Mesendoderm (in vitro differentiated cells): Measurements from ENCODE around the gene HSPB7.
A peak's percentile ranks its signal among the peaks of the same experiment; 100 is the strongest.
"Not testable (repeated sequence)": the region's sequence is repeated elsewhere in the genome, so short reads cannot be mapped to it uniquely, and the experiment has no call there.

Experiments
- DNase-seq: peaks from one replicate; pipeline ENCODE4 v3.0.0; 2013
- H2AK5ac ChIP-seq: 2 replicates; pipeline ENCODE4 v1.6.1; 2013; ENCODE audit warnings: low read length, inconsistent platforms
- H2BK120ac ChIP-seq: 2 replicates; pipeline ENCODE4 v1.6.1; 2013; ENCODE audit warnings: low read depth, mild to moderate bottlenecking, low read length, moderate library complexity, mixed read lengths
- H2BK15ac ChIP-seq: replicated peaks from 2 replicates; pipeline ENCODE4 v1.6.1; 2013; ENCODE audit warnings: low read depth, mild to moderate bottlenecking, moderate library complexity
- H2BK5ac ChIP-seq: 2 replicates; pipeline ENCODE4 v1.6.1; 2013; ENCODE audit warnings: low read length, inconsistent platforms
- H3K18ac ChIP-seq: 2 replicates; pipeline ENCODE4 v1.6.1; 2013; ENCODE audit warnings: mild to moderate bottlenecking, low read length, mixed read lengths
- H3K23ac ChIP-seq: one replicate; pipeline ENCODE4 v1.6.1; 2013; ENCODE audit warnings: low read length
- H3K27ac ChIP-seq: 2 replicates; pipeline ENCODE4 v1.5.1; 2013; ENCODE audit warnings: low read depth, mild to moderate bottlenecking, inconsistent platforms, low read length, moderate library complexity
- H3K27me3 ChIP-seq: 2 replicates; pipeline ENCODE4 v1.6.1; 2013; ENCODE audit warnings: low read length, control low read depth, mild to moderate bottlenecking, inconsistent platforms; ENCODE audit not compliant: insufficient read depth, poor library complexity
- H3K36me3 ChIP-seq: 2 replicates; pipeline ENCODE4 v1.6.1; 2013; ENCODE audit warnings: low read length, inconsistent platforms; ENCODE audit not compliant: control insufficient read depth, insufficient read depth
- H3K4ac ChIP-seq: one replicate; pipeline ENCODE4 v1.6.1; 2013; ENCODE audit warnings: low read depth, mild to moderate bottlenecking, low read length, moderate library complexity
- H3K4me1 ChIP-seq: 2 replicates; pipeline ENCODE4 v1.6.1; 2013; ENCODE audit warnings: low read depth, low read length, inconsistent platforms; ENCODE audit not compliant: control insufficient read depth
- H3K4me2 ChIP-seq: 2 replicates; pipeline ENCODE4 v1.6.1; 2013; ENCODE audit warnings: low read length
- H3K4me3 ChIP-seq: 2 replicates; pipeline ENCODE4 v1.5.1; 2013; ENCODE audit warnings: mild to moderate bottlenecking, low read length
- H3K56ac ChIP-seq: one replicate; pipeline ENCODE4 v1.6.1; 2013; ENCODE audit warnings: low read length
- H3K79me1 ChIP-seq: 2 replicates; pipeline ENCODE4 v1.6.1; 2013; ENCODE audit warnings: low read length, inconsistent platforms
- H3K79me2 ChIP-seq: 2 replicates; pipeline ENCODE4 v1.6.1; 2013; ENCODE audit warnings: mild to moderate bottlenecking, low read length; ENCODE audit not compliant: control insufficient read depth, insufficient read depth
- H3K9ac ChIP-seq: 2 replicates; pipeline ENCODE4 v1.6.1; 2013; ENCODE audit warnings: low read length, inconsistent platforms
- H4K5ac ChIP-seq: one replicate; pipeline ENCODE4 v1.6.1; 2013; ENCODE audit warnings: low read length
- H4K8ac ChIP-seq: one replicate; pipeline ENCODE4 v1.6.1; 2013; ENCODE audit warnings: low read depth, mild to moderate bottlenecking, control low read depth, low read length, moderate library complexity
- WGBS: extraction: QIAGEN DNeasy Blood & Tissue Kit; methylation state at CpG from one replicate; pipeline ENCODE4 v1.1.7; 2013; ENCODE audit warnings: low lambda C conversion rate, missing lambda C conversion rate; ENCODE audit not compliant: insufficient coverage; ENCODE audit errors: extremely low coverage; 5-methylcytosine and 5-hydroxymethylcytosine counted together

HSPB7 gene

GRCh38 chr1:16031551-16031950 lies 13.7 kb upstream of the HSPB7 start:
- WGBS = no CpG with 5 or more reads among the region's 8 CpGs
- no peak for DNase-seq

GRCh38 chr1:16029288-16029687 lies 11.4 kb upstream of the HSPB7 start:
- no peak overlapping the region for H3K4ac ChIP-seq
- H3K4me2 ChIP-seq = no peak overlapping the region
- H2BK120ac ChIP-seq = no peak overlapping the region
- no peaks in the 10 kb centered on the region for H3K79me2 ChIP-seq
- no peaks in the 10 kb centered on the region for H3K79me1 ChIP-seq
- no peak overlapping the region for H2AK5ac ChIP-seq
- no peak overlapping the region for H3K27ac ChIP-seq
- no peak overlapping the region for H2BK15ac ChIP-seq
- H3K27me3 ChIP-seq = no peaks in the 10 kb centered on the region
- no peak overlapping the region for H3K4me3 ChIP-seq
- H3K23ac ChIP-seq = no peak overlapping the region
- H3K56ac ChIP-seq = no peak overlapping the region
- no peaks in the 10 kb centered on the region for H3K36me3 ChIP-seq
- no peak overlapping the region for H3K18ac ChIP-seq
- no peak for DNase-seq
- no peak overlapping the region for H3K9ac ChIP-seq
- no peak overlapping the region for H4K8ac ChIP-seq
- H3K4me1 ChIP-seq = no peaks in the 10 kb centered on the region
- no peak overlapping the region for H2BK5ac ChIP-seq
- no CpG with 5 or more reads among the region's 1 CpG for WGBS
- no peak overlapping the region for H4K5ac ChIP-seq

More at GRCh38 chr1:16031551-16031950, 13.7 kb upstream of the HSPB7 start:
- no peak overlapping the region for H4K8ac ChIP-seq
- H3K23ac ChIP-seq = no peak overlapping the region
- no peaks in the 10 kb centered on the region for H3K4me1 ChIP-seq
- H3K36me3 ChIP-seq = no peaks in the 10 kb centered on the region
- no peak overlapping the region for H2BK5ac ChIP-seq
- no peak overlapping the region for H4K5ac ChIP-seq
- H3K18ac ChIP-seq = no peak overlapping the region
- no peaks in the 10 kb centered on the region for H3K27me3 ChIP-seq
- H2AK5ac ChIP-seq = no peak overlapping the region
- no peaks in the 10 kb centered on the region for H3K79me1 ChIP-seq
- no peak overlapping the region for H3K27ac ChIP-seq
- H3K56ac ChIP-seq = no peak overlapping the region
- no peak overlapping the region for H3K9ac ChIP-seq
- no peak overlapping the region for H3K4me2 ChIP-seq
- no peaks in the 10 kb centered on the region for H3K79me2 ChIP-seq
- no peak overlapping the region for H2BK15ac ChIP-seq
- H3K4me3 ChIP-seq = no peak overlapping the region
- no peak overlapping the region for H3K4ac ChIP-seq
- no peak overlapping the region for H2BK120ac ChIP-seq

DNA sequence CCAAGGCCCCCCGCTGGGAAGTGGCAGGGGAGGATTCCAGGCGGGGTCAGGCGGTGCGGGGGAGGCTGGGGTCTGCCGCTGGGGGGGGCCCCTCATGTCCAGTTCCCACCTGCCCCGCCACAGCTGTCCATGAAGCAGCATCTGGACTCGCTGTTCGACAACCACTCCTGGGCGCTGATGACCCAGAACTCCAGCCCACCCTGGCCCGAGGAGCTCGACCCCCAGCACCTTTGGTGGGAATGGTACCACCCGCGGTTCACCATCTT lies 11.1 kb upstream of the HSPB7 start:
- not testable (repeated sequence) for H3K4me1 ChIP-seq, H3K23ac ChIP-seq, H4K8ac ChIP-seq, DNase-seq, H3K27ac ChIP-seq, H4K5ac ChIP-seq, H3K4me2 ChIP-seq, H2BK15ac ChIP-seq, H2BK120ac ChIP-seq, H3K18ac ChIP-seq, H3K56ac ChIP-seq, H3K27me3 ChIP-seq, H3K79me2 ChIP-seq, H3K36me3 ChIP-seq, H3K4me3 ChIP-seq, H3K4ac ChIP-seq, H3K9ac ChIP-seq, H3K79me1 ChIP-seq, H2BK5ac ChIP-seq, H2AK5ac ChIP-seq
- WGBS = no CpG with 5 or more reads among the region's 13 CpGs

GRCh38 chr1:16028237-16029002 lies 10.6 kb upstream of the HSPB7 start:
- no peak overlapping the region for H2AK5ac ChIP-seq
- no peak overlapping the region for H3K56ac ChIP-seq
- no peak overlapping the region for H3K4ac ChIP-seq
- no peak overlapping the region for H3K18ac ChIP-seq
- H3K4me3 ChIP-seq = no peak overlapping the region
- H3K79me1 ChIP-seq = no peaks in the 10 kb centered on the region
- H2BK15ac ChIP-seq = no peak overlapping the region
- H3K36me3 ChIP-seq = no peaks in the 10 kb centered on the region
- no peak overlapping the region for H3K9ac ChIP-seq
- H3K79me2 ChIP-seq = no peaks in the 10 kb centered on the region
- H2BK120ac ChIP-seq = no peak overlapping the region
- H2BK5ac ChIP-seq = no peak overlapping the region
- H4K8ac ChIP-seq = no peak overlapping the region
- H4K5ac ChIP-seq = no peak overlapping the region
- no peak overlapping the region for H3K27ac ChIP-seq
- H3K23ac ChIP-seq = no peak overlapping the region
- H3K27me3 ChIP-seq = no peaks in the 10 kb centered on the region
- H3K4me2 ChIP-seq = no peak overlapping the region
- WGBS = no CpG with 5 or more reads among the region's 19 CpGs
- no peaks in the 10 kb centered on the region for H3K4me1 ChIP-seq
- DNase-seq = no peak

DNA sequence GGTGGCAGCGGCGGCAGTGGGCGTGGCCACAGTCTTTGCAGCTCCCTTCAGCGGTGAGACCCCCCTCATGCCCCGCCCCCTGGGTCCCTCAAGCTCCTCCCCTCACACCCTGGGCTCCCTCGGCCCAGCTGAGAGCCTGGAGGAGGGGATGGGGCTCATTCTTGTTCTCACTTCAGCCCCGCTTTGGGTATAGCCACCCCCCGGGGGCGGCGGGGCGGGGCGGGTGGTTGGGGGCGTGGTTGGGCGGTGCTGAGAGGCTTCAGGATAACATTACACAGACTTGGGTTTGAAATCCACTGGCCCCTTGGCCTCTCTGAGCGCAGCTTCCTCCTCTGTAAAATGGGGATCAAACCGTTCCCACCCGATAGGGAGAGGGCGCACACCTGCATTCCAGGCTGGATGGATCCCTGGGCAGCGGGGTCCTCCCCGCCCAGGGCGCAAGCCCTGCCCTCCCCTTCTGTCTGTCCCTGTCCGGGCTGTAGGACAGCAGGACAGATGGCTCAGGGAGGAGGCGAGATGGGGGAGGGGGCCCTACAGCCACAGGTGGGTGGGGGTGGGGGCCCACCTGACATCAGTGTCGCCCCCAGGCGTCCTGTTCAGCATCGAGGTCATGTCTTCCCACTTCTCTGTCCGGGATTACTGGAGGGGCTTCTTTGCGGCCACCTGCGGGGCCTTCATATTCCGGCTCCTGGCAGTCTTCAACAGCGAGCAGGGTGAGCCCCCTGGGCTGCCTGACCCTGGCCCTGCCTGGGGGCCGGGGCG lies 9.1 kb upstream of the HSPB7 start:
- no peak overlapping the region for H2BK120ac ChIP-seq
- no peak overlapping the region for H3K23ac ChIP-seq
- no peak overlapping the region for H2BK15ac ChIP-seq
- no peaks in the 10 kb centered on the region for H3K79me2 ChIP-seq
- no peak overlapping the region for H2AK5ac ChIP-seq
- H3K4ac ChIP-seq = no peak overlapping the region
- no CpG with 5 or more reads among the region's 33 CpGs for WGBS
- peak overlapping the region; percentile 56 for H3K9ac ChIP-seq
- H3K79me1 ChIP-seq = no peaks in the 10 kb centered on the region
- no peak overlapping the region for H3K18ac ChIP-seq
- no peak overlapping the region for H3K4me3 ChIP-seq
- H2BK5ac ChIP-seq = no peak overlapping the region
- no peaks in the 10 kb centered on the region for H3K27me3 ChIP-seq
- DNase-seq = peak; percentile 95
- no peaks in the 10 kb centered on the region for H3K36me3 ChIP-seq
- no peaks in the 10 kb centered on the region for H3K4me1 ChIP-seq
- no peak overlapping the region for H4K5ac ChIP-seq
- peak overlapping the region; percentile 39 for H3K4me2 ChIP-seq
- H3K27ac ChIP-seq = no peak overlapping the region
- peak overlapping the region; percentile 69 for H3K56ac ChIP-seq
- no peak overlapping the region for H4K8ac ChIP-seq
